ENCODE measurements around the gene TLL1.

Gene TLL1

DNA sequence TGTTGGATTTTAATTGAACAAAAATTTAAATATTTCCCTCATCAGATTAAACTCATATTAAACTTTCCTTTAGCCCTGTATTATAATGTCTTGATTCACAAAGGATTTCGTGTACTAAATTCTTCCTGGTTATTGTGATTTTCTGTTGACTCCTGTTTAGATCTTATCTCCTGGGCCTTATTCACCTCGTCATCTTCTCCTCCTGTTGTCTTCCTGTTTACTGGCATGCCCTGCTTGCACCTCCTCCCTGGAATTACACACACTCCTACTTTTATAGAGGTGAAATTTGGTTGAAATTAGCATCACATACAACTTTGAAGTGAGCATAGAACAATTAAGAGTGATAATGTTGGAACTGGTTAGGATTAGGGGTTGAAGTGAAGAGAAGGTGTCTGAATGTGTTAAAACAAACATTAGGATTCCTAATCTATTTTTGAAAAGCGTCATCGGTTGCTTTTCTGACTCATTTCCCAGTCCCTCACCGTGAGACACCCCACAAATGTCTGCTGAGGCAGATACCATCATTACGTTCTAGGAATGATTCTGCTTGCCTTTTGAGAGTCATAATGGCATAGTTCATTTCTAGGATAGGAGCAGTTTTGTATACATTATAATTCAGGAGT, 32.5 kb downstream of the TLL1 start:
- no peak for DNase-seq

DNA sequence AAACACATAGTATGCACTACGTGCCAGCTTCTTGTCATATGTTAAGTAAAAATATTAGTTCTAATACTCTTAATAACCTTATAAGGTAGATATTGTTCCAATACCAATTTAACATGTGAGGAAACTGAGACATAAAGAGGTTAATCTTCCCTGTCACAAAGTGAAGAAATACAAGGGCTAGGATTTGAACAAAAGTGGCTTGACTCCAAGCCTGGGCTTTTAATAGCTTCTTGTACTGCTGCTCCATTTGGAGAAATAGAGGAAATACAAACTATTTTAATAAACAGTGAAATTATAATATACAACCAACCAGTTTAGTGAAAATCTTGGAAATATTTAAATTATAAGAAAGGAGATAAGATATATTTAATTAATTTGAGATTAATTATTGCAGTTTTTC, 33.2 kb downstream of the TLL1 start:
- no peak for DNase-seq

DNA sequence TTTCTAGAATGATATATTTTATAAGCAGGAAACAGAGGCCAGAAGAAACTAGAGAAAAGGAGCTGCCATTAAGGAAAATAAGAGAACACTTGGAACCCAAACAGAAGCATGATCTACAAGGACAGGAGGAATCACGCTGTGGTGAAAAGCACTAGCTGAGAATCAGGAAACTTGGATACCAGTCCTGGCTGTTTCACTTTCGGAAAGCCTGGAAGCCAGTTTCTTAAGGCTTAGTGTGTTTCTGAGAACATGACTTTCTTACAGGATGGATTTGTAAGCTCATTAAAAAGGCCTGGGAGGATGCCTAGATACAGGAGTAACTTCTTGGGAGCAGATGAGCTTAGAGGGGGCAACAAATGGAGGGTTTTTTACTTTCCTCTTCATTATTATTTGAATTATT, 36.9 kb downstream of the TLL1 start:
- DNase-seq: no peak

DNA sequence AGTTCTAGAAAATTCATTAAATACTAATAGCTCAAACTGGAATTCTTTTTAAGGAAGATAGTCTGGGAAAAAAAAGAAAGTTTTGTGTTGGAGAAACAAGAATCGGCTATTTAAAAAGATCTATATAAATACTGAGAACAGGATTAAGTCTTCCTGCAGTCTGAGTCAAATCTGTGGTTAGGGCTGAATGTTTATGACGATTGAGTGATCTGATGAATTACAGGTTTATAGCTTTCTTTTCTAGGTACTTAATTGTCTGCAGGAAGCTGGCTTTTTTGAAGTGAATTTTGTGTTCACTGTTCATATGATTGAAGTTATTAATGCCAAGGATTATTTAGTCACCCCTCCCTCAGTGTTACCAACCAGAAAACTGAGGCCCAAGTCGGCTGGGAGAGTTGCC, 42.2 kb downstream of the TLL1 start:
- no peak for DNase-seq

DNA sequence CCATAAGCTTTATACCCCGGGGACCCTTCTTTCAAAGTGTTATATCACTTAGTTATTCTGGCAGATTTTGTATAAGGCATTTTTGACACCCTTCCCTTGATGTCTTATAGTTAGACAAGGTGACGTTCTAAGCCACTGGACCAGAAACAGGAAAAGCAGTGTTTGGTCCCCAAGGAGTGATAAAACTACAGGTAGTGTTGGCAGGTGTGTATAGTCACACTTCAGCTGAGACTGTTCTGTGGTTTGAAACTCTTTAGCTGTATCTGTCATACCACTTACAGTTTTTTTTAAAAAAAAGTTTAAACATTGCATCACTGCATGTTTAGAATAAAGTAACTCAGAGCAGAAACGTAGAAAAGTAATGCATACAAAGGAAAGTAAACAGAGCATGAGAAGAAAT, 48.5 kb downstream of the TLL1 start:
- no peak for DNase-seq

DNA sequence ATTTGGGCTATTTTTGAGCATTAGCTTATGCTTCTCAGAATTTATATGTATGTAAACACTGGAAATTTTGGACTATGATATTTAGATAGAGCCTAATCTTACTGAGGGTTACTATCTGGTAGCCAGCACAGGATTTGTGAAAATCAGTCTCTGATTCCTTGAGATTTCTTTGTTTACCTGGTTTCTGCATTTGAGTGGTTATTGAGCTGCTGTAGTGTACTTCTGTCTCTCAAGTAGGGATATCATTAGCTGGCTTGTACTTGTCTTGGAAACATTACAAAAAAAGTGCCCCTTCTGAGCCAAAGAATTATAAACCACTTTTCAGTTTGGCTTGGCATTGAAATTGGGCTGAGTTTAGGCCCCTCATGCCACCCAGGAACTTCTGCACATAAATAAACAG, 49.7 kb downstream of the TLL1 start:
- no peak for DNase-seq

DNA sequence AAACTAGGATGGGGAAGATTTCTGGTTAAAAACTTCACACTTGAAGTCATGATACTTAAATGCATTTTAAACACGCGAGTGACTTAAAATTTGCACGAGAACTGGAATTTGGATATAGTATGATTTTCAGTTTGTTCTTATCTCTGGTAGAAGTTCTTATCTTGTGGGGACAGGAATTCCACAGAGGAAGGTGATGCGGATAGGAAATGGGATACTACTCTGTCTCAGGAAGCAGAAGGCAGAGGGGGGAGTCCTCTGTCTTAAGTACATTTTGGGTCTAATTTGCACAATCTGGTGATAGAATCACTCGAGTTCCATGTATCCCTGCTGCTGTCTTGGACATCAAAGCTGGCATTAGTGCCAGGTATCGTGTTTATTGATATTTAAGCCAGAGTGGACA, 53.3 kb downstream of the TLL1 start:
- DNase-seq: no peak

DNA sequence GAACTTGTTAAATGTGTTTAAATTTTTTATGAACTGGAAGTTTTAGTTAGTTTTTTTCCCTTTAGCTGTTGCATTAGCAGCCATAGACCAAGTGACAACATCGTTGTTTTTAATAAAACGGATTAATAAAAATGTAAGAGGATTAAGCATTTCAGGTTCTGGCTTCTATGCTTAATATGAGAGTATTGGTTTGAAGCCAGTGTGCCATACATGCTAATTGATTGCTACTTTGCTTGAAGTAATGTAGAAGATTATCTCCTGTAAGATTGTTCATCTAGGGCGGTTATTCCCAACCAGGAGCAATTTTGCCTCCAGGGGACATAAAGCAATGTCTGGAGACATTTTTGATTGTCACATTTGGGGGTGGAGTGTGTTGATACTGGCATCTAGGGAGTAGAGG, 54.3 kb downstream of the TLL1 start:
- DNase-seq: no peak

DNA sequence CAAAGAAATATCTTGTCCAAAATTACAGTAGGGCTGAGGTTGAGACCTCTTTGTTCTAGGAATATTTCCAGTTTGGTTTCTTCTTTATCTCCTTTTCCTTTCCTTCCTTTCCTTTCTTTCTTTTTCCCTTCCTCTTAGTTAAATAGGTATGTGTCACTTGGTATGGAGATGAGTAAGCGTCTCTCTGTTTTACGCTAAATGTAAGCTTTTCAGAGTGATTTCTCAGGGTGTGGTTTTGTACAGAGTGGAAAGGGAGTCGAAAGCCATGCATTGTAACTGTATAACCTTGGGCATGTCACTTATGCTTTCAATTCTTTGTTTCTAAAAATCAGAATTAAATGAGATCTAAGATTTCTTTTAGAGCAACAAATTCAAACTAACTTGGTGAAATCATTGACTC, 54.8 kb downstream of the TLL1 start:
- DNase-seq: no peak

DNA sequence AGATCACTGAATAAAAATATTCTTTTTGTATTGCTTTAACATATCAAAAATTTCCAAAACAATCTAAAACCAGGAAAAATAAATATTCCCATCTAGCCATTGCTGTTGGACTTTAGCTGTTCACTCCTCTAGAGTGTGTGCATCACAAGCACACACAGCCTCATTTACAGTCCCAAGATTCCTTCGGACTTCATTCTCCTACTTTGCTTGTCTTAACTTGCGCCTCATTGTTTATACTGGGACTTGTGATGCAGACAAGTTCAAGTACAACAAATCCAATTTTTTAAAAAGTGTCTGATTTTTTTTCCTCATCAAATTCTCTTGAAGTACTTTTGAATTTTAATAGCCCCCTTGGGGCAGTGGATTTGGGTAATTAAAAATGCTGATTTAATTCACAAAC, 55.6 kb downstream of the TLL1 start:
- no peak for DNase-seq

DNA sequence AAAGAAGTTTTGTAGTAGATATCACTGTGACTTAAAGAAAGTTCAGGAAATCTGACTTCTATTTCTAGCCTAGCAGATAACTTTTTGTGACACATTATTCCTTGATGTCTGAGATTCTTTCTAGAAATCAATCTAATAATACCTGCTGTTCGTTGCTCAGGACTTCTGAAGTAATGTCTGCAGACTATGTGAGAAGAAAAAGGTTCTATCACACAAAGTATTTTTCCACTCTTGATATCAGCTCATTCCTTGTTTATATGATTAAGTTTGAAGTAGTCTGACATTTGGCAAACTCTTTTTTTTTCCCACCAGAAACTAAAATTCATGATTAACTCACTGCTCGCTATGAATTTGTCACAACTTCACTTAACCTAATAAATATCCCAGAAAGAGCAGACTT, 56.6 kb downstream of the TLL1 start:
- no peak for DNase-seq

DNA sequence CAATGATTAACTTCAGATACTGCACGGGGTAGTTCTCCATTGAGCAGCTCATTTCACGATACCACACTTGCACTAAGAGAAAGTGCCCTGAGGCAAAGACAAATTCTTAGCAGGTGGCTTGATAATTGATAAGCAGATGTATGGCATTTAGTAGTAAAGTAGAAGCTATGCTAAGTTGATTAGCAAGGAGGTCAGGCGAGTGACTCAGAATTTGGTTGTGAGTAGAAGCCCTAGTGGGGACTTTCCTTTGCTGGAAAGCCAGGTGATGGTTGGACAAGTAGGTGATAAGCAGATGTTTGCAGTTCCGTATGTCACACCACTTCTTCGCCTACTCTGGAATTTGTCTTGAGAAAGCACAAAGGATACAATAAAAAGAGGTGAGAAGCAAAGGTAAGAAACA, 58.7 kb downstream of the TLL1 start:
- DNase-seq: no peak

DNA sequence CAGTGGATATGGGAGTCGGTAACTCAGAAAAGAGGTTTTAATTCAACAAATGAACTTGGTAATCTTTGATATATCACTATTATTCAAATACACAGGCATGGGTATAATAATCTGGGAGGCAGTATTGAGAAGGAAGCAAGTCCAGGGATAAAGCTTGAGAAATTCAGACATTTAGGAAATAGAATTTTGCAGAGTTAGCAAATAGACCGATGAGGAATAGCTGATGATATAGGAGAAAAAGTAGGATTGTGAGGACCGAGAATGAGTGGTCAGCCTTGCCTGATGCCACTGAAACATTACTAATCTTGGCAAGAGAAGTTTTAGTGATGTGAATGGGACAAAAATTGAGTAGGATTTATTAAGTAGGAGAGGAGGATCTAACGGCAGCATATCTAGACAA, 71.9 kb downstream of the TLL1 start:
- no peak for DNase-seq

DNA sequence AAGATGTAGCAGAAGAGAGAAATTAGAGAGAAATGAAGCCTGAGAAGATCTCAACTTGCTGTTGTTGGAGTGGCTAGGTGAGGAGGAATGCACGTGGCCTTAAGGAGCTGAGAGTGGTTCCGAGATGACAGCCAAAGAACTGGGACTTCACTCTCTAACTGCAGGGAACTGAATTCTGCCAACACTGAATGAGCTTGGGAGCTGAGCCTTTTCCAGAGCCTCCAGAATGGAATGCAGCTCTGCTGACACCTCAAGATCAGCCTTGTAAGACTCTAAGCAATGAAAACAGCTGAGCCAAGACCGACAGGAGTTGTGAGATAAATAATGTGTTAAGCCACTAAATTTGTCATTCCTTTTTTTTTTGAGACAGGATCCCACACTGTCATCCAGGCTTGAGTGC, 73.0 kb downstream of the TLL1 start:
- no peak for DNase-seq

DNA sequence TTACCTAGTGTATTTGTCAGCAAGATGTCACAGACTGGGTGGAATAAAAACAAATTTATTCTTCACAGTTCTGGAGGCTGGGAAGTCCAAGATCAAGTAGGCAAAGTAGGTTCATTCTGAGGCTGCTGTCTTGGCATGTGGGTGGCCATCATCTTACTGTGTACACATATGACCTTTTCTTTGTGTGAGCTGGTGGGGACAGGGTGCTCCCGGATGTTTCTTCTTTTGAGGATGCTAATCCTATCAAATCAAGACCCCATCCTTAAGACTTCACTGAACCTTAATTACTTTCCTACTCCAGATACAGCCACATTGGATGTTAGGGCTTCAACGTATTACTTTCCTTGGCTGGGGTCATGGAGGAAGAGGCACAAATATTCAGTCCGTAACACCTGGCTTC, 74.0 kb downstream of the TLL1 start:
- DNase-seq: no peak

DNA sequence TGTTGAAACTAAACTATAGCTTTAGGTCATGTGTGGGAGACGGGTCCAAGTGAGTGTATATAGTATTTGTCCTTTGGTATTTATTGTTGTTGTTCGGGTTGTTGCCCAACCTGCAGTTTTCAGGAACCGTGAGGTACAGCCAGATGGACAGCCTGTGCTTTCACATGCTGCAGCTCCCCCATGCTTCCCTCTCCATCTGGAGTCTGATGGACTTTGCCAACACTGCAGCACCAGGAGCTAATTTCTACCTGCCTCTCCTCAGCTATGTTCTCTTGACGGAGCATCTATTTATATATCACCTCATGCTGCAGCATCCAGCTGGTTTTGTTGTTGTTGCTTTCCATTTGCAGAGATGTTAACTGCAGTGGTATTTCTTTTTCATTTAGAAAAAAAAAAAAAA, 80.1 kb downstream of the TLL1 start:
- no peak for DNase-seq

DNA sequence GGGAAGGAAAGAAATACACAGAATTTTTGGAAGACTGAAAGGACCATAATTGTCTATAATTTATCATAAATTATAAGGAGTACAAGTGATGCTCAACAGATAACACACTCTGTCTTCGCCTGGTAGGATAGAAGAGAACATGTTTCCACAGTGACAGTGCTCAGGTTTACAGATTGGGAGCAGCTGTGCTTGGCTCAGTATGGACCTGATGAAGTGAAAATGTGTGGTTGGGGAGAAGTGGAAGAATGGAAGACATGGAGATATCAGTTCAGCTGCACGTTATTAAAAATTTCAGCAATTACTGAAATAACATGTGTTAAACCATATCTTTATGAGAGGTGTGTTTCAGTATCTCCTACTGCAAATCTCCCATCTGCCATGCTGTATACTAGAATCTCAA, 90.6 kb downstream of the TLL1 start:
- no peak for DNase-seq

DNA sequence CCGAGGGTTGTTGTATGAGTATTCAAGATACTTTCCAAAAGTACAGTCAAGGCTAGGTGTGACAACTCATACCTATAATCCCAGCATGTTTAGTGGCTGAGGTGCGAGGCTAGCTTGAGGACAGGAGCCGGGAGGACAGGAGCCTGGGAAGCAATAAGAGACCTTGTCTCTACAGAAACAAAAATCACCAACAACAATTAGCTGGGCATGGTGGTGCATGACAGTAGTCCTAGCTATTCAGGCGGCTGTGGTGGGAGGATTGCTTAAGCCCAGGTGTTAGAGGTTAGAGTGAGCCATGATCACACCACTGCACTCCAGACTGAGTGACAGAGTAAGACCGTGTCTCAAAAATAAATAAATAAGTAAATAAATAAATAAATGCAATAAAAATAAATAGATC, 91.6 kb downstream of the TLL1 start:
- DNase-seq: no peak

DNA sequence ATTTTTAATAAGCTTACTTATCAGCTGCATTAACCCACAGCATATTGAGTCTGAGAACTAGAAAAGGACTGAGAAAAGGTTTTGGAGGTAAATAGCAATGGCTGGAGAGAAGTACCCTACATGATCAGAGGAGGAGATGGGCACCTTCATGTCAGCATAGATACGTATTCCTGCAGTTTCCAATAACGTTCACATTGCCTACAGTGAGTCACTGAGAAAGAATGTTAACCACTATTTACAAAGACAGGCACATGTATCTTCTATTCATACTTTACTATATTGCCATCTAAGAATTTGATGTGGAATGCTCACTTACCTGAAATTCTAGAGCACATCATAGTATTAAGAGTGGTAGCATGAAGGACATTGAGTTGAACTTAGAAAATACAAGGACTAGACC, 92.5 kb downstream of the TLL1 start:
- no peak for DNase-seq

DNA sequence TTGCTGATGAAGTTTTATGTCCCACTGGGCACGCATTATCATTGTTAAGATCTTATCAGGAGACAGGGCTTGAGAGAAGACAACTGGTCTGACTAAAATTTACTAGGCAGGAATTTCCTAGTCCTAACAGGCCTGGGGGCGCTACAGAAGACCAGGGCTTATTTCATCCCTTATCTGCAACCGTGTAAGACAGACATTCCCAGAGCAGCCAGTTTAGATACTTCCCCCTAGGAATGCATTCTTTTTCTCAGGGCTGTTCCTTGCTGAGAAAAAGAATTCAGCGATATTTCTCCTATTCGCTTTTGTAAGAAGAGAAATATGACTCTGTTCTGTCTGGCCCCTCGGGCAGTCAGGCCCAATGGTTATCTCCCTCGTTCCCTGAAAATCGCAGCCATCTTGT, 93.8 kb downstream of the TLL1 start:
- no peak for DNase-seq

DNA sequence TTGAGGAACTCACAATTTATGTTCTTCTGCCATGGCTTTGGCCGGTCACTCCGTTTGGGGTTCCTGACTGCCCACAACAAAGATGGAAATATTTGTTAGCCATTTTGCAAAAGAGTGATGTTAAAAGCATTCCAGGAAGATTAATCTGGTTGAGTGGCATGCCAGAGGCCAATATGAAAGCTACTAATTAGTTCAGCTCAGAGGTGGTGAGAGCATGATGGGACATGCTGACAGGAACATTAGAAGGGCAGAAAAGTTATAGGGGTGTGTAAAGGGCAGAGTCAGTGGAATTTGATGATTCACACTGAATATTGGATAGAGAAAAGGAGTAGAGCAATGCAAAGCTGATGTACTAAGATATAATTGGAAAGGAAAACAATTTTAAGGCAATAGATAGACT, 94.4 kb downstream of the TLL1 start:
- no peak for DNase-seq

DNA sequence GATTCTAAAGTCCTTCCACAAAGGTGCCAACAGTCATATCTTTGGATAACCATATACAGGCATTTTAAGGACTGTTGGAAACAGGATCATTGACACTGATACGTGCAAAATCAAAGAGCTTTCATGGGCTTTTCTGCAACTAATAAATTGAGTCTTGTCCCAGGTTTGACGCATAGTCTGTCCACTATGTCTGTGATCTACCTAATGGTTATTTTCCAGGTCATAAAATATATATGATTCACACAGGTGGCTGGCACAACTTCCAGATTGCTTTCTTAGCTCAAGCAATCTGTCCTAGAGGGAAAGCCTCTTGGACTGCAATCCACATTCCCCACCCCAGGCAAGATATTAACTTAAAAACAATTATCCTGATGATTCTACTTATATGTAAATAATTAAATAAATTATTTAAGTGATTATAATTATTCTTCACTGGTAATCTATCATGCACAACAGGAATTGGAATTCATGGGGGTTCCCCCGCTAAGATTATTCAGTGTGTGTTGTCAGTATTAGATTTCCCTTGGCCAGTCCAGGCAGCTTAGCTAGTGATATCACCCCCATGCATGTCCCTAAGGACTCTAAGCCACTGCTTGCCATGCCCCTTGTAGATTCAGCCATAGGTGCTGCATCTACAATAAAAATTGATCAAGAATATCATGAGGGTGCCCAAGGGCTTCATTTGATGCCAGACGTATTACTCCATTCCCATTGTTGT, 97.8 kb downstream of the TLL1 start:
- no peak for DNase-seq

DNA sequence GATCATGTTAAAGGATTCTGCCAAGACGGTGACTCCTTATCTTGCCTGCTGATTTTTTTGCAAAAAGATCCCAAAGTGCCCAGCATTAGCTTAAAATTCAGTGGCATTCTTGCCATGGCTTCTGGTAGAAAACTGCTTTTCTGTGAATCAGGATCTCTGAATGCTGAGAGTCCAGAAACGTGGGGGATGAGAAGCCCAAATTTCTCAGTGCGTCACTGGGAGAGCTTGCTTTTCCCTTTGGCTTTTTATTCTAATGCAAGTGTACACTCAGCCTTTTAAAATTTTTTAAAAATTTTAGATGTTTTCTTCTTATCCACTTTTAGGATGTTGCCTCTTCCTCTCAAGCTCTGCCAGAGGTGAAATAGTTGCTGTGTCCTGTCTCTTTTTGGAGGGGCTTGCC, 98.4 kb downstream of the TLL1 start:
- no peak for DNase-seq

DNA sequence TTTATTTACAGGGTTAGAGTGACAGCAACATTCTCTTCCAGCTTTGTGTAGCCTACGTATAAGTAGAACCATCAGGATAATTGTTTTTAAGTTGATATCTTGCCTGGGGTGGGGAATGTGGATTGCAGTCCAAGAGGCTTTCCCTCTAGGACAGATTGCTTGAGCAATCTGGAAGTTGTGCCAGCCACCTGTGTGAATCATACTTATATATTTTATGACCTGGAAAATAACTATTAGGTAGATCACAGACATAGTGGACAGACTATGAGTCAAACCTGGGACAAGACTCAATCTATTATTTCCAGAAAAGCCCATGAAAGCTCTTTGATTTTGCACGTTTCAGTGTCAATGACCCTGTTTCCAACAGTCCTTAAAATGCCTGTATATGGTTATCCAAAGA, 98.9 kb downstream of the TLL1 start:
- DNase-seq: no peak

DNA sequence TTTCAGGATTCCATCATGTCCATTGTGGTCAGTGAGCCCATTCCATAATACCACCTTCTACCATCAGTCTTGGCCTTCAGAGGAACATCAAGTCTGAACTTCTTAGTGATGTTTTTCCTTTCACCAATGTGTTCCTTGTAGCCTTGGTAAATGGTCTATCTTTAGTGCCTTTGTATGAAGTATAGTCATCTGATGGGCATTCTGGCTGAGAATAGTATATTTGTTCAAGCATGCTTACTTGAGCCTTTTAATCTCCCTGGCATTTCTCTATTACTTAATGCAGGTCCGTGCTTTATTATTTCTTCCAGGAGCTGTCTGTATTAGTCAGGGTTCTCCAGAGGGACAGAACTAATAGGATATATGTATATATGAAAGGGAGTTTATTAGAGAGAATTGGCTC, 99.7 kb downstream of the TLL1 start:
- DNase-seq: no peak

Measured in activated CD4-positive, alpha-beta T cell treated with anti-CD3 and anti-CD28 coated beads for 4 hours (primary cell).